ENCODE data around the gene GPR160.

Gene GPR160

GRCh38 chr3:170089862-170090600 lies 52.2 kb downstream of the GPR160 start:
- Histone ChIP-seq H3K4me1 (no peaks in the 10 kb centered on the region), H3K9me3 (replicated peaks in 1 of 11) (no peaks in the 10 kb centered on the region), H3K36me3 (peaks cover 55 to 99% (median 92%) of the 10 kb centered on the region in 11 experiments), H3K4me3 (no peak overlapping the region), H3K27me3 (no peaks in the 10 kb centered on the region), H4K20me1 (peaks cover 0 to 29% (median 0%) of the 10 kb centered on the region in 11 experiments; a peak in 4 of 22 replicates), H3K4me2 (no peak overlapping the region), H3K27ac (no peak overlapping the region), H3K9ac (no peak overlapping the region)
- TF ChIP-seq Cebpa-rat (IDR thresholded peaks at IDR 0.05): no peak

- H3K4me3 ChIP-seq: no peak overlapping the region
- H3K27me3 ChIP-seq: no peaks in the 10 kb centered on the region
- H3K27ac ChIP-seq: no peak overlapping the region
- no peaks in the 10 kb centered on the region for H3K4me1 ChIP-seq
- no peak for TF ChIP-seq Cebpa-rat (IDR thresholded peaks at IDR 0.05)
- no peak overlapping the region for H3K9ac ChIP-seq
- no peak overlapping the region for H3K4me2 ChIP-seq
- no peaks in the 10 kb centered on the region for H3K9me3 ChIP-seq (replicated peaks in 1 of 11)
- H4K20me1 ChIP-seq: peaks cover 0 to 29% (median 0%) of the 10 kb centered on the region in 11 experiments; a peak in 4 of 22 replicates
- peaks cover 55 to 99% (median 92%) of the 10 kb centered on the region in 11 experiments for H3K36me3 ChIP-seq
Measured at GRCh38 chr3:170090601-170090981, 52.8 kb downstream of the GPR160 start.

GRCh38 chr3:170092907-170093306 lies 55.1 kb downstream of the GPR160 start:
- no peak; a peak in 1 of 22 replicates for TF ChIP-seq Cebpa-rat (IDR thresholded peaks at IDR 0.05)
- peaks cover 61 to 100% (median 95%) of the 10 kb centered on the region in 11 experiments for H3K36me3 ChIP-seq

GRCh38 chr3:170095771-170096170 lies 58.0 kb downstream of the GPR160 start:
- H4K20me1 ChIP-seq: peaks cover 0 to 26% (median 0%) of the 10 kb centered on the region in 11 experiments; a peak in 4 of 22 replicates
- no peak overlapping the region for H3K27ac ChIP-seq
- H3K36me3 ChIP-seq: peaks cover 74 to 100% (median 95%) of the 10 kb centered on the region in 11 experiments
- no peaks in the 10 kb centered on the region for H3K27me3 ChIP-seq
- no peak for TF ChIP-seq Cebpa-rat (IDR thresholded peaks at IDR 0.05)
- H3K9me3 ChIP-seq (replicated peaks in 1 of 11): no peaks in the 10 kb centered on the region
- no peak overlapping the region for H3K4me2 ChIP-seq
- no peaks in the 10 kb centered on the region for H3K4me1 ChIP-seq
- H3K9ac ChIP-seq: no peak overlapping the region
- no peak overlapping the region for H3K4me3 ChIP-seq

More at GRCh38 chr3:170092907-170093306, 55.1 kb downstream of the GPR160 start:
- H3K9ac ChIP-seq: no peak overlapping the region
- H3K4me3 ChIP-seq: no peak overlapping the region
- H3K4me1 ChIP-seq: no peaks in the 10 kb centered on the region
- H3K27me3 ChIP-seq: no peaks in the 10 kb centered on the region
- no peaks in the 10 kb centered on the region for H3K9me3 ChIP-seq (replicated peaks in 1 of 11)
- H4K20me1 ChIP-seq: peaks cover 0 to 29% (median 0%) of the 10 kb centered on the region in 11 experiments; a peak in 4 of 22 replicates
- no peak overlapping the region for H3K27ac ChIP-seq
- H3K4me2 ChIP-seq: no peak overlapping the region

- H3K9me3 ChIP-seq (replicated peaks in 1 of 11): no peaks in the 10 kb centered on the region
- peaks cover 0 to 29% (median 0%) of the 10 kb centered on the region in 11 experiments; a peak in 4 of 22 replicates for H4K20me1 ChIP-seq
- H3K27me3 ChIP-seq: no peaks in the 10 kb centered on the region
- no peak for TF ChIP-seq Cebpa-rat (IDR thresholded peaks at IDR 0.05)
- H3K4me1 ChIP-seq: no peaks in the 10 kb centered on the region
- H3K27ac ChIP-seq: no peak overlapping the region
- H3K9ac ChIP-seq: no peak overlapping the region
- H3K36me3 ChIP-seq: peaks cover 79 to 100% (median 96%) of the 10 kb centered on the region in 11 experiments
- H3K4me2 ChIP-seq: no peak overlapping the region
- H3K4me3 ChIP-seq: no peak overlapping the region
Measured at GRCh38 chr3:170096342-170096741, 58.5 kb downstream of the GPR160 start.

GRCh38 chr3:170098753-170099152 lies 61.0 kb downstream of the GPR160 start:
- Histone ChIP-seq H3K4me3 (no peak overlapping the region), H3K4me2 (no peak overlapping the region), H3K27ac (no peak overlapping the region), H4K20me1 (peaks cover 0 to 20% (median 0%) of the 10 kb centered on the region in 11 experiments; a peak in 5 of 22 replicates), H3K9me3 (replicated peaks in 1 of 11) (no peaks in the 10 kb centered on the region), H3K36me3 (peaks cover 83 to 100% (median 97%) of the 10 kb centered on the region in 11 experiments), H3K9ac (no peak overlapping the region), H3K4me1 (no peaks in the 10 kb centered on the region), H3K27me3 (no peaks in the 10 kb centered on the region)
- TF ChIP-seq Cebpa-rat (IDR thresholded peaks at IDR 0.05): no peak

GRCh38 chr3:170100944-170101343 lies 63.1 kb downstream of the GPR160 start:
- H3K4me3 ChIP-seq: no peak overlapping the region
- no peak for TF ChIP-seq Cebpa-rat (IDR thresholded peaks at IDR 0.05)
- no peak overlapping the region for H3K4me2 ChIP-seq
- H3K9ac ChIP-seq: no peak overlapping the region
- no peak overlapping the region for H3K27ac ChIP-seq
- peaks cover 0 to 26% (median 0%) of the 10 kb centered on the region in 11 experiments; a peak in 5 of 22 replicates for H4K20me1 ChIP-seq
- H3K4me1 ChIP-seq: peaks cover 0 to 2% (median 0%) of the 10 kb centered on the region in 10 experiments; a peak in 1 of 20 replicates
- no peaks in the 10 kb centered on the region for H3K9me3 ChIP-seq (replicated peaks in 1 of 11)
- peaks cover 83 to 100% (median 92%) of the 10 kb centered on the region in 11 experiments for H3K36me3 ChIP-seq
- no peaks in the 10 kb centered on the region for H3K27me3 ChIP-seq

GRCh38 chr3:170102431-170102830 lies 64.6 kb downstream of the GPR160 start:
- Histone ChIP-seq H3K4me3 (no peak overlapping the region), H3K27ac (no peak overlapping the region), H3K36me3 (peaks cover 80 to 100% (median 88%) of the 10 kb centered on the region in 11 experiments), H3K4me1 (peaks cover 0 to 4% (median 0%) of the 10 kb centered on the region in 10 experiments; a peak in 1 of 20 replicates), H3K4me2 (no peak overlapping the region), H4K20me1 (peaks cover 0 to 34% (median 0%) of the 10 kb centered on the region in 11 experiments; a peak in 5 of 22 replicates), H3K27me3 (no peaks in the 10 kb centered on the region), H3K9me3 (replicated peaks in 1 of 11) (no peaks in the 10 kb centered on the region), H3K9ac (no peak overlapping the region)
- no peak for TF ChIP-seq Cebpa-rat (IDR thresholded peaks at IDR 0.05)

GRCh38 chr3:170107941-170108340 lies 70.1 kb downstream of the GPR160 start:
- H3K27ac ChIP-seq: no peak overlapping the region

More at GRCh38 chr3:170107941-170108340, 70.1 kb downstream of the GPR160 start:
- Histone ChIP-seq H3K27me3 (no peaks in the 10 kb centered on the region), H3K9me3 (replicated peaks in 1 of 11) (peaks cover 0 to 6% (median 0%) of the 10 kb centered on the region in 11 experiments; a peak in 2 of 22 replicates), H3K4me2 (no peak overlapping the region), H4K20me1 (peaks cover 0 to 30% (median 0%) of the 10 kb centered on the region in 11 experiments; a peak in 2 of 22 replicates), H3K36me3 (peaks cover 70 to 99% (median 84%) of the 10 kb centered on the region in 11 experiments), H3K4me3 (no peak overlapping the region), H3K4me1 (peaks cover 0 to 5% (median 0%) of the 10 kb centered on the region in 10 experiments; a peak in 1 of 20 replicates), H3K9ac (no peak overlapping the region)
- no peak for TF ChIP-seq Cebpa-rat (IDR thresholded peaks at IDR 0.05)
